ENCODE measurements around the gene RPL36.
A peak's percentile ranks its signal among the peaks of the same experiment; 100 is the strongest.
"Not testable (repeated sequence)": the region's sequence is repeated elsewhere in the genome, so short reads cannot be mapped to it uniquely, and the experiment has no call there.

RPL36 gene

DNA sequence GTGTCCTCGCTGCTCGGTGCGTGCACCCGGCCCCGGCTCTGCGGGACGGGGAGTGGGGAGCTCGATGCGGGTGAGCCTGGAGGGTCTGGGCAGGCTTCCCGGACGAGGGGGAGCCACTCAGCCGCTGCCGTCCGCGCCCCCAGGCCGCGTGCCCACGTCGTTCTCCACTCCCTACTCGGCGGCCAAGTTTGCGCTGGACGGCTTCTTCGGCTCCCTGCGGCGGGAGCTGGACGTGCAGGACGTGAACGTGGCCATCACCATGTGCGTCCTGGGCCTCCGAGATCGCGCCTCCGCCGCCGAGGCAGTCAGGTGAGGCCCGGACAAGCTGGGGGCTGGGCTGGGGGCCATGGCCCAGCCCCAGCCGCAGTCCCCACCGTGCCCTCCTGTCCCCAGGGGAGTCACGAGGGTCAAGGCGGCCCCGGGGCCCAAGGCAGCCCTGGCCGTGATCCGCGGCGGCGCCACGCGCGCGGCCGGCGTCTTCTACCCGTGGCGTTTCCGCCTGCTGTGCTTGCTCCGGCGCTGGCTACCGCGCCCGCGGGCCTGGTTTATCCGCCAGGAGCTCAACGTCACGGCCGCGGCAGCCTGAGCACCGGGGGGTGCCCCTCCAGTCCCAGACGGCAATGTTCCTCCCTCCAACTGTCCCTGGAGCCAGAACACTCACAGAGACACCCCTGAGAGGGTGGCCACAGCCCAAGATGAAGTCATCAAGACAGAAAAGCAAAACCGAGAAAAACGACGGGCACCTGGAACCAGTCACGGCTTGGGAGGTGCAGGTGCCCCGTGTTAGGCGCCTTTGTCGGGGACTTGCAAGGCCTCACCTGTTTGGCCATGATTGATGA lies 2.5 kb upstream of the RPL36 start:
- TF ChIP-seq, protein P1, sequence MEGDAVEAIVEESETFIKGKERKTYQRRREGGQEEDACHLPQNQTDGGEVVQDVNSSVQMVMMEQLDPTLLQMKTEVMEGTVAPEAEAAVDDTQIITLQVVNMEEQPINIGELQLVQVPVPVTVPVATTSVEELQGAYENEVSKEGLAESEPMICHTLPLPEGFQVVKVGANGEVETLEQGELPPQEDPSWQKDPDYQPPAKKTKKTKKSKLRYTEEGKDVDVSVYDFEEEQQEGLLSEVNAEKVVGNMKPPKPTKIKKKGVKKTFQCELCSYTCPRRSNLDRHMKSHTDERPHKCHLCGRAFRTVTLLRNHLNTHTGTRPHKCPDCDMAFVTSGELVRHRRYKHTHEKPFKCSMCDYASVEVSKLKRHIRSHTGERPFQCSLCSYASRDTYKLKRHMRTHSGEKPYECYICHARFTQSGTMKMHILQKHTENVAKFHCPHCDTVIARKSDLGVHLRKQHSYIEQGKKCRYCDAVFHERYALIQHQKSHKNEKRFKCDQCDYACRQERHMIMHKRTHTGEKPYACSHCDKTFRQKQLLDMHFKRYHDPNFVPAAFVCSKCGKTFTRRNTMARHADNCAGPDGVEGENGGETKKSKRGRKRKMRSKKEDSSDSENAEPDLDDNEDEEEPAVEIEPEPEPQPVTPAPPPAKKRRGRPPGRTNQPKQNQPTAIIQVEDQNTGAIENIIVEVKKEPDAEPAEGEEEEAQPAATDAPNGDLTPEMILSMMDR (IDR thresholded peaks at IDR 0.05; ENCODE audit: low read depth, low read length, missing control alignments): no peak
- no peak for DNase-seq (ENCODE audit: extremely low read depth, low read depth)
- H3K4me3 ChIP-seq (replicated peaks; ENCODE audit: low read depth, low read length): peak overlapping the region; percentile 47

DNA sequence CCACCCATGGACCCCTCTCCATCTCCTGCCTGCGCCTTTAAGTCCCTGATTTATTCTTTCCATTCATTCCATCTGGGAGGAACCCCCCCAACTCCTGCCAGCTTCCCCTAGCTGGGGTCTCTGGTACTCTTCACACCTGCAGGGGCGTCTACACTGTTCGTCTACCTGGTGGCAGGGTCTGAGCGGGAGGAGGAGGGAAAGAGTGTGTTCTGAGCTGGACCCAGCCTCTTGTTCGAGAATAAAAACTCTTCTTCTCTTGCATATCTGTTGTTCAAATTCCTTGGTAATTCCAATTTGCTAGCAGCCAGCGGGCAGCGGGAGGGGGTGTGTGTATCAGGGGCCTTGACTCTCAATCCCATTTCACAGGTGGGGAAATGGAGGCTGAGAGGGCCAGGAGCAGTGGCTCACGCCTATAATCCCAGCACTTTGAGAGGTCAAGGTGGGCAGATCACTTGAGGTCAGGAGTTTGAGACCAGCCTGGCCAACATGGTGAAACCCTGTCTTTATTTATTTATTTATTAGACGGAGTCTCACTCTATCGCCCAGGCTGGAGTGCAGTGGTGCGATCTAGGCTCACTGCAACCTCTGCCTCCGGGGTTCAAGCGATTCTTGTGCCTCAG lies 1.7 kb upstream of the RPL36 start:
- not testable (repeated sequence) for DNase-seq (ENCODE audit: extremely low read depth, low read depth); H3K4me3 ChIP-seq (replicated peaks; ENCODE audit: low read depth, low read length)

DNA sequence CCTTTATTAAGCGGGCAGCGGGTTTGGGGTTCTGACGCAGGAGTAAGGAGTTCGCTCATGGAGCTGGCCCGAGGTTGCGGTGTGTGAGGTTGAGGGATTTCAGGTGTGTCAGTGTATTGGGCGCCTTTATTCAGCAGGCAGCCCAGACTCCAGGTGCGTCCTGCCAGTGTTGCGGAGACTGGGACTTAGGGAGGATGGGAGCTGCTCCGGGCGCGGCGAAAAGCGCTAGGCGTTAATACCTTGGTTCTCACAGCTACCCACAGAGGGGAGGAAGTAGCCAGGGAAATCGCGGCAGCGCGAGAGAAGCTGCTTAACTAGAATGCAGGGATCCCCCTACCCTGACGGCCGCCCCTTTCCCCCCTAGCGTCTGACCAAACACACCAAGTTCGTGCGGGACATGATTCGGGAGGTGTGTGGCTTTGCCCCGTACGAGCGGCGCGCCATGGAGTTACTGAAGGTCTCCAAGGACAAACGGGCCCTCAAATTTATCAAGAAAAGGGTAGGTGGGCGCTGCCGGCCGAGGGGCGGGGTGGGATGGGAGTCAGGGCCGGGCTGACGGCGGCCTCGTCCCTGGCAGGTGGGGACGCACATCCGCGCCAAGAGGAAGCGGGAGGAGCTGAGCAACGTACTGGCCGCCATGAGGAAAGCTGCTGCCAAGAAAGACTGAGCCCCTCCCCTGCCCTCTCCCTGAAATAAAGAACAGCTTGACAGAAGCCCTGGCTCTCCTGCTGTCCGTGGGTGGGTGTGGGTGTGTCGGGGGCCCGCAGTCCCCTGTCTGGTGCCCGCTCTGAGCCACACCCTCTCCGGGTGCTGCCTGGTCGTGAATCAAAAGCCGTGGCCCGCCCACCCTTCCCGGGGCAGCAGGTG lies 1.1 kb downstream of the RPL36 start:
- peak overlapping the region; percentile 75 for H3K4me3 ChIP-seq (replicated peaks; ENCODE audit: low read depth, low read length)
- TF ChIP-seq, protein P1 (IDR thresholded peaks at IDR 0.05; ENCODE audit: low read depth, low read length, missing control alignments): no peak
- no peak for DNase-seq (ENCODE audit: extremely low read depth, low read depth)

DNA sequence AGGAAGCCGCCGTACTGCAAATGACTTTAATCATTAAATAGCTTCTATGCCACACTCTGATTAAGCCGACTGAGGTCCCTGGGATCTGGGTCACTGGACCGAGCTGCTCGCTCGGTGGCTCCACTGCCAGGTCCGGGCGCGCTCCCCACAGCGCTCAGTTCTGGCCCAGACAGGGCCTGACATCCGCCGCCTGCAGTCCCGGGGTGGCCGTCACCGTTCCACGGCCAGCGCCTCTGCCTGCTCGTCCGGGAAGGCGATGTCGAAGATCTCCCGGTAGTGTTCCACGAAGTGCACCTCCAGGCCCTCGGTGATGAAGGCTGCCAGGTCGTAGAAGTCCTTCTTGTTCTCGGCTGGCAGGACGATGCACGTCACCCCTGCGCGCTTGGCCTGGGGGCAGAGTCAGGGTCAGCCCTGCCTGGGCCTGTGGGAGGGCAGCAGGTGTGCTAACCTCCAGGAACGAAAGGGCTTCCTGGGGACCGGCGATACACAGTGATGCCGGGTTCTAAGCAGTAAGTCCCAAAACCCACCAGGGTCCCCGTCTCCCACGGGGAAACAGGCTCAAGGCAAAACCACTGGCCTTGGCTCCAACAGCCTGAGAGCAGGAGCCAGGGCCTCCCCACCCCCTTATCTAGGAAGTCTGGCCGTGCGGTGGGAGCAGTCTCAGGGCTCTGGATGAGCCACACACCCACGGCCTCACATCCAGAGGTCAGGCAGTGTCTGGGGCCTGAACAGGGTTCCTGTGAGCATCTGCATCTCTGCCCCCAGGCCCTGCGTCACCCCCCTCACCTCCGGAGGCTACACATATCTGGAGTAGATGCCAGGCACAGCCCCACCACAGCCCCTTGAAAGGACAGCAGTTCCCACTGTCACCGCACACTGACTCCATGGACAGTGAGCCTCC lies 2.0 kb downstream of the RPL36 start:
- H3K4me3 ChIP-seq (replicated peaks; ENCODE audit: low read depth, low read length): peak overlapping the region; percentile 75
- no peak for DNase-seq (ENCODE audit: extremely low read depth, low read depth)

DNA sequence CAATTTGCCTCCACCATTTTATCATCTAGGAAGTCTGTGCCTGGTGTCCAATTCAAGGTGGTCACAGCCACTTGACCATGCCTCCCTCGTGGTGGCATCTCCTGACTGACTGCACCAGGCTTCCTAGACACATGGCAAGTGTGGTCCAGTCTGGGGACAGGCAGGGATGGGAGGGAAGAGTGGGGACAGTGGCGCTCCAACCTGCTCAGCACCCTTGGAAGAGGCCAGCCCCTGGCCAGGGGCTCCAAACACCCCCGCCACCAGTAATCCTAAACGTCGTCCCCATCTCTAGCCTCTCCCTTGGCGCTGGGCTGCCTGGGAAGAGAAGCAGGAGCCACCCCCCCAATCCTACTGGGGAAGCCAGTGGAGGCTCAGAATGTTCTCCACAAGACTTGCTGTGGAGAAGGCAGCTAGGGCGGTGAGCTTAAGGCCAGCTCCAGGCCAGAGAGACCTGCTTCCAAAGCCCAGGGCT lies 2.7 kb downstream of the RPL36 start:
- TF ChIP-seq, protein P1 (IDR thresholded peaks at IDR 0.05; ENCODE audit: low read depth, low read length, missing control alignments): no peak
- H3K4me3 ChIP-seq (replicated peaks; ENCODE audit: low read depth, low read length): peak overlapping the region; percentile 75
- DNase-seq (ENCODE audit: extremely low read depth, low read depth): no peak

More for the DNA sequence above, 2.0 kb downstream of the RPL36 start:
- TF ChIP-seq, protein P1 (IDR thresholded peaks at IDR 0.05; ENCODE audit: low read depth, low read length, missing control alignments): no peak

DNA sequence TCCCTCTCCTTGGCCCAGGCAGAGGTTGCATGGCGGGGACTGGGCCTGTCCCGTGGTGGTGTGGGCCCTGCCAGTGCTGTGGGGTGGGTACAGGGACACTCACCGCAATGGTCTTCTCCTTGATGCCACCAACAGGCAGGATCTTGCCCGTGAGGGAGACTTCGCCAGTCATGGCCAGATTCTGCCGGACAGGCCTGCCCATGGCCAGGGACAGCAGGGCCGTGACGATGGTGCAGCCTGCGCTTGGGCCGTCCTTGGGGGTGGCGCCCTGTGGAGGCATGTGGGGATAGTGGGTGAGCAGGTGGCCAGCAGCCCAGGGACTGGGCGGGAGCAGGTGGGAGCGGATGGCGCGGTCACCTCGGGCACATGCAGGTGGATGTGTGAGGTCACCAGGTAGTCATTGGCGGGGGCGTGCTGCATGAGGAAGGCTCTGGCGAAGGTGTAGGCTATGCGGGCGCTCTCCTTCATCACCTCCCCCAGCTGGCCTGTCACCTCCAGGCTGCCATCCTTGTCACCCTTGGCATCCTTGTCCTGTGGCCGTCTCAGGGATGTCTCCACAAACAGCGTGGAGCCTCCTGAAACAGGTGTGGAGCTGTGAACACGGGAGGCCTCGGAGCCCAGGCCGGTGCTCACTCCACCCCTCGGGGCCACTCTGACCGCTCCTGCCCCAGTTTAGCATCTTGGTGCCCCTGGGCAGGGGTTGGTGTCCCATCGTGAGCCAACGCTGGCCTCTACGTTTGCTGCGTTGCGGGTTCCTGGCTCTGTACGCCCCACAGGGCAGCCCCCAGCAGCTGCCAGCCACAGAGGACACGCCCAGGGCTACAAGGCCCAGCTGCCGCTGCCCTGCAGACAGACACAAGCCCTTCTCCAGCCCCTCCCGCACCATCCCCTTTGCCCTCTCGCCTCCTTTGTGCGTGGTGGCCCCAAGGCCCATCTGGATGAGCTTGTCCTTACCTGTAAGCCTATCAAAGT lies 3.4 kb downstream of the RPL36 start:
- TF ChIP-seq, protein P1 (IDR thresholded peaks at IDR 0.05; ENCODE audit: low read depth, low read length, missing control alignments): no peak
- no peak overlapping the region for H3K4me3 ChIP-seq (replicated peaks; ENCODE audit: low read depth, low read length)
- no peak for DNase-seq (ENCODE audit: extremely low read depth, low read depth)

All from HFF-Myc (cell line).